Neural progenitor cell (in vitro differentiated cells): Measurements from ENCODE around the gene PRDM1. TPM values are rescaled to one million over a fixed set of nuclear protein-coding genes. Genes with fewer than 3 reads are reported as not detected.

Experiments
- DNase-seq: peaks from one replicate; pipeline ENCODE4 v3.0.0-alpha.2; 2016; ENCODE audit warnings: low spot score
- H2AFZ ChIP-seq: fragments of 200-600 bp; sonication (generic); replicated peaks from 2 replicates; pipeline ENCODE4 v1.6.1; 2016; ENCODE audit warnings: antibody characterized with exemption
- H3F3A ChIP-seq: fragments of 200-600 bp; sonication (generic); 2 replicates; pipeline ENCODE4 v1.6.1; 2016; ENCODE audit warnings: antibody characterized with exemption, low read depth
- H3K27ac ChIP-seq: fragments of 200-600 bp; sonication (generic); 2 replicates; pipeline ENCODE4 v1.5.1; 2016; ENCODE audit warnings: mild to moderate bottlenecking
- H3K27me3 ChIP-seq: fragments of 200-600 bp; sonication (generic); 2 replicates; pipeline ENCODE4 v1.6.1; 2016; ENCODE audit warnings: mild to moderate bottlenecking, moderate library complexity
- H3K36me3 ChIP-seq: fragments of 200-600 bp; sonication (generic); 2 replicates; pipeline ENCODE4 v1.5.1; 2016
- H3K4me1 ChIP-seq: fragments of 200-600 bp; sonication (generic); 2 replicates; pipeline ENCODE4 v1.6.1; 2016; ENCODE audit warnings: mixed run types
- H3K4me2 ChIP-seq: fragments of 200-600 bp; sonication (generic); 2 replicates; pipeline ENCODE4 v1.6.1; 2016
- H3K4me3 ChIP-seq: fragments of 200-600 bp; sonication (generic); 2 replicates; pipeline ENCODE4 v1.5.1; 2016
- H3K79me2 ChIP-seq: fragments of 200-600 bp; sonication (generic); 2 replicates; pipeline ENCODE4 v1.6.1; 2016; ENCODE audit warnings: low read depth
- H3K9ac ChIP-seq: fragments of 200-600 bp; sonication (generic); 2 replicates; pipeline ENCODE4 v1.6.1; 2016
- H3K9me3 ChIP-seq: fragments of 200-600 bp; sonication (generic); 2 replicates; pipeline ENCODE4 v1.5.1; 2016; ENCODE audit warnings: low read depth
- H4K20me1 ChIP-seq: fragments of 200-600 bp; sonication (generic); 2 replicates; pipeline ENCODE4 v1.6.1; 2016; ENCODE audit warnings: low read depth
- H3K27ac Mint-ChIP-seq: 3 replicates; pipeline ENCODE4 v1.8.0; 2021; ENCODE audit warnings: mixed read lengths
- H3K27me3 Mint-ChIP-seq: 2 replicates; pipeline ENCODE4 v1.8.0; 2022; ENCODE audit warnings: low read depth, mild to moderate bottlenecking, inconsistent platforms, moderate library complexity, mixed read lengths; ENCODE audit not compliant: insufficient read depth
- H3K36me3 Mint-ChIP-seq: 3 replicates; pipeline ENCODE4 v1.8.0; 2021; ENCODE audit warnings: mixed read lengths
- H3K4me1 Mint-ChIP-seq: 3 replicates; pipeline ENCODE4 v1.8.0; 2021; ENCODE audit warnings: mixed read lengths
- H3K4me3 Mint-ChIP-seq: 3 replicates; pipeline ENCODE4 v1.8.0; 2021; ENCODE audit warnings: mild to moderate bottlenecking, moderate library complexity, mixed read lengths
- H3K9me3 Mint-ChIP-seq: 3 replicates; pipeline ENCODE4 v1.8.0; 2020; ENCODE audit warnings: mixed read lengths
- EZH2 ChIP-seq: fragments of 200-600 bp; sonication (generic); IDR thresholded peaks from 2 replicates; pipeline ENCODE4 v1.6.1; 2017; ENCODE audit warnings: antibody characterized with exemption, mild to moderate bottlenecking, moderate library complexity
- EZH2phosphoT487 ChIP-seq: fragments of 200-600 bp; sonication (generic); IDR thresholded peaks from 2 replicates; pipeline ENCODE4 v1.6.1; 2017; ENCODE audit warnings: antibody characterized with exemption
- total RNA-seq: library from RNA; depleted of rRNA; stranded (reverse); fragments of >200 nt; gene quantifications from 2 replicates; pipeline ENCODE4 v1.2.3, GENCODE V29; 2015; ENCODE audit warnings: low replicate concordance
- TF ChIP-seq, protein P1 (sequence below): fragments of 200-600 bp; sonication (generic); IDR thresholded peaks from 2 replicates; pipeline ENCODE4 v1.5.1; 2017; ENCODE audit warnings: antibody characterized with exemption, mild to moderate bottlenecking

The PRDM1 gene
- total RNA-seq, 1 donor from 2014 or later: 0.37 TPM

DNA sequence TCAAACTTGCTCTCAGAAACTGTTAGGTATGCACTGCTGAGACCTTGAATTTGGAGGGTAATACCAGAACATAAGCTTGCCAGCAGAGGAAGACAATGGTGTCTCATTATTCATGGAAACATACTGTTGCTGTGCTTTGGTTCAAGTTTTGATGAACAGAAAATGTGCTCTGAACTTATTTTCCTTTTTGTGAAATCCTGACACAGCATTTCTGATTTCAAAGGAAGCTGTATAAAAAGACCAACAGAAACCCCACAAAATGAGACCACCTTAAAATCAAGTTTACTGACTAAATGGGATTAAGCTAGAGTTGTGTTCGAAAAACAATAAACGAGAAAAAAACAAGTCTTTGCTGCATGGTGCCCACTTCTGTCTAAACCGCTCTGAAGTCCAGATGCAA lies 70.3 kb downstream of the PRDM1 start:
- Mint-ChIP-seq H3K4me1 (peaks cover 11% of the 10 kb centered on the region), H3K27me3 (no peaks in the 10 kb centered on the region), H3K4me3 (no peak overlapping the region), H3K9me3 (no peaks in the 10 kb centered on the region), H3K27ac (no peak overlapping the region), H3K36me3 (no peaks in the 10 kb centered on the region)
- TF ChIP-seq EZH2phosphoT487: no peak
- TF ChIP-seq, protein P1, sequence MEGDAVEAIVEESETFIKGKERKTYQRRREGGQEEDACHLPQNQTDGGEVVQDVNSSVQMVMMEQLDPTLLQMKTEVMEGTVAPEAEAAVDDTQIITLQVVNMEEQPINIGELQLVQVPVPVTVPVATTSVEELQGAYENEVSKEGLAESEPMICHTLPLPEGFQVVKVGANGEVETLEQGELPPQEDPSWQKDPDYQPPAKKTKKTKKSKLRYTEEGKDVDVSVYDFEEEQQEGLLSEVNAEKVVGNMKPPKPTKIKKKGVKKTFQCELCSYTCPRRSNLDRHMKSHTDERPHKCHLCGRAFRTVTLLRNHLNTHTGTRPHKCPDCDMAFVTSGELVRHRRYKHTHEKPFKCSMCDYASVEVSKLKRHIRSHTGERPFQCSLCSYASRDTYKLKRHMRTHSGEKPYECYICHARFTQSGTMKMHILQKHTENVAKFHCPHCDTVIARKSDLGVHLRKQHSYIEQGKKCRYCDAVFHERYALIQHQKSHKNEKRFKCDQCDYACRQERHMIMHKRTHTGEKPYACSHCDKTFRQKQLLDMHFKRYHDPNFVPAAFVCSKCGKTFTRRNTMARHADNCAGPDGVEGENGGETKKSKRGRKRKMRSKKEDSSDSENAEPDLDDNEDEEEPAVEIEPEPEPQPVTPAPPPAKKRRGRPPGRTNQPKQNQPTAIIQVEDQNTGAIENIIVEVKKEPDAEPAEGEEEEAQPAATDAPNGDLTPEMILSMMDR: no peak
- Histone ChIP-seq H3K79me2 (no peaks in the 10 kb centered on the region), H3K4me3 (no peak overlapping the region), H4K20me1 (no peaks in the 10 kb centered on the region), H3K27me3 (no peaks in the 10 kb centered on the region), H3K4me1 (peaks cover 11% of the 10 kb centered on the region), H3F3A (peaks cover 5% of the 10 kb centered on the region), H3K36me3 (no peaks in the 10 kb centered on the region), H3K27ac (no peak overlapping the region), H2AFZ (no peak overlapping the region), H3K9ac (no peak overlapping the region), H3K4me2 (no peak overlapping the region), H3K9me3 (no peaks in the 10 kb centered on the region)
- no peak for DNase-seq

DNA sequence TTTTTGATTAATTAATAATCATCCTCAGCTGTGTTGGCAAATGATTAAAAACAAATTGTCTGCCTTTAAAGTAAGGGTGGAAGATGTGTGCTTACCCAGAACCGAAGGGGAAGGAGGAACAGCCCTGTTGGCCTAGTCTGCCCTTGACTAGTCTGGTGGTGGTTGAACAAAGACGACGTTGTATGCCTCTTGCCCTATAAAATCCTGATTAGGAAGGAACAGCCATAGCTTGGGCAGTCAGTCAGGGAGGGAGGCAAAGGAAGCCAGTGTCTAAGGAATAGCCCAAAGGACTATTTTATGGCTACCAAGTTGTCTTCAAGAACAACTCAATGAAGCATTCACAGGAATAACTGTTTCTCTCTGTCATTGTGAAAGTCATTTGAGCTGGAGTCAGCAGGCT lies 70.7 kb downstream of the PRDM1 start:
- DNase-seq: no peak
- no peak overlapping the region for H3K27ac ChIP-seq
- H3F3A ChIP-seq: peaks cover 5% of the 10 kb centered on the region
- no peaks in the 10 kb centered on the region for H3K9me3 ChIP-seq
- H2AFZ ChIP-seq: no peak overlapping the region
- H3K27ac Mint-ChIP-seq: no peak overlapping the region
- H3K27me3 Mint-ChIP-seq: no peaks in the 10 kb centered on the region
- H3K9me3 Mint-ChIP-seq: no peaks in the 10 kb centered on the region
- TF ChIP-seq EZH2phosphoT487 (no peak), EZH2 (no peak)
- TF ChIP-seq, protein P1: no peak
- no peaks in the 10 kb centered on the region for H3K27me3 ChIP-seq
- H4K20me1 ChIP-seq: no peaks in the 10 kb centered on the region
- H3K4me2 ChIP-seq: no peak overlapping the region
- no peak overlapping the region for H3K4me3 Mint-ChIP-seq
- H3K79me2 ChIP-seq: no peaks in the 10 kb centered on the region
- H3K4me1 ChIP-seq: peaks cover 11% of the 10 kb centered on the region
- no peak overlapping the region for H3K9ac ChIP-seq
- no peaks in the 10 kb centered on the region for H3K36me3 ChIP-seq
- H3K36me3 Mint-ChIP-seq: no peaks in the 10 kb centered on the region
- H3K4me1 Mint-ChIP-seq: peaks cover 11% of the 10 kb centered on the region
- no peak overlapping the region for H3K4me3 ChIP-seq

DNA sequence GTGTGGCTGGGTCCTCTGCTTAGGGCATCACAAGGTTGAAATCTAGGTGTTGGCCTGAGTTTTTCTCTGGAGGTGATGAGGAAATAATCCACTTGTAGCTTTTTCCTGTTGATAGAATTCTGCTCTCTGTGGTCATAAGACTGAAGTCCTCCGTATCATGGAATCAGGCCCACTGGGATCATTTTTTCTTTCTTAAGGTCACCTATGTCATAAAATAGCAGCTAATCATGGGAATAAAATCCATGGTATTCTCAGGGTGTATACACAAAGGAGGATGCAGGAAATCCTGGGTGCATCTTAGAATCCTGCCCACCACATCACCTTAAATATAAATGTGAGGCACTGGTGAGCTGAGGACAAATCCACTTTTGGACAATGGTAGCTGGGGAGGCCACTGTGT lies 72.7 kb downstream of the PRDM1 start:
- Mint-ChIP-seq H3K4me1 (peaks cover 22% of the 10 kb centered on the region), H3K27me3 (no peaks in the 10 kb centered on the region), H3K4me3 (no peak overlapping the region), H3K9me3 (no peaks in the 10 kb centered on the region), H3K27ac (no peak overlapping the region), H3K36me3 (no peaks in the 10 kb centered on the region)
- Histone ChIP-seq H3K27me3 (no peaks in the 10 kb centered on the region), H3K27ac (no peak overlapping the region), H3F3A (peaks cover 20% of the 10 kb centered on the region), H3K9ac (no peak overlapping the region), H3K79me2 (no peaks in the 10 kb centered on the region), H2AFZ (no peak overlapping the region), H3K4me2 (no peak overlapping the region), H3K36me3 (no peaks in the 10 kb centered on the region), H3K4me3 (no peak overlapping the region), H3K9me3 (no peaks in the 10 kb centered on the region), H3K4me1 (peaks cover 22% of the 10 kb centered on the region), H4K20me1 (no peaks in the 10 kb centered on the region)
- no peak for TF ChIP-seq EZH2phosphoT487
- no peak for DNase-seq

Other genes with a start within 250 kb of the PRDM1 start
- 31.7 and 45.0 TPM in 2 replicates for gene ATG5, start 239.4 kb downstream of the PRDM1 start, total RNA-seq